Measurements from ENCODE around the gene FHIT. TPM values are rescaled to one million over a fixed set of nuclear protein-coding genes. Genes with fewer than 3 reads are reported as not detected.

FHIT gene
- total and polyA plus RNA-seq, 10 of the 15 experiments (the other 5 are each of a cell fraction or from before 2014, with no cell fraction given), result 4.2 to 14.9 (median 9.4) TPM

GRCh38 chr3:59994732-59995304 lies 1256.4 kb downstream of the FHIT start (continued):
- TF ChIP-seq ZNF622 (IDR thresholded peaks at IDR 0.05), result no peak
- TF ChIP-seq NFXL1 (IDR thresholded peaks at IDR 0.05; ENCODE audit: borderline replicate concordance), result no peak

GRCh38 chr3:59992578-59992977 lies 1258.7 kb downstream of the FHIT start:
- TF ChIP-seq POLR2AphosphoS5 (IDR thresholded peaks at IDR 0.05; ENCODE audit: low read length) (no peak), ETV6 (conservative IDR thresholded peaks at IDR 0.05 in 1 of 2, IDR thresholded peaks at IDR 0.05 in 1 of 2; ENCODE audit: borderline replicate concordance in 1 of 2, low read depth in 1 of 2) (no peak), MYB (IDR thresholded peaks at IDR 0.05; ENCODE audit: borderline replicate concordance, low read depth, low read length) (no peak), STAT1 (conservative IDR thresholded peaks at IDR 0.05) (no peak), CHD1 (IDR thresholded peaks at IDR 0.05; ENCODE audit: low read depth, low read length) (no peak), ZZZ3 (IDR thresholded peaks at IDR 0.05; ENCODE audit: control insufficient read depth, insufficient read length, low read depth) (no peak), SMAD1 (IDR thresholded peaks at IDR 0.05; ENCODE audit: low read depth, partially characterized antibody) (no peak), TCF12 (IDR thresholded peaks at IDR 0.05; ENCODE audit: low read depth, low read length) (no peak), SMC3 (IDR thresholded peaks at IDR 0.05; ENCODE audit: borderline replicate concordance, low read length) (no peak), MYC (IDR thresholded peaks at IDR 0.05; ENCODE audit: insufficient read depth, insufficient read length, insufficient replicate concordance, low read length, severe bottlenecking) (no peak), FOXM1 (IDR thresholded peaks at IDR 0.05; ENCODE audit: low read depth, low read length) (no peak), JUNB (IDR thresholded peaks at IDR 0.05) (no peak), PBX3 (IDR thresholded peaks at IDR 0.05; ENCODE audit: insufficient replicate concordance, low read depth, low read length) (no peak), SUPT20H (IDR thresholded peaks at IDR 0.05; ENCODE audit: borderline replicate concordance, control insufficient read depth, low read depth, low read length) (no peak), RAD51 (IDR thresholded peaks at IDR 0.05) (no peak), MTA3 (IDR thresholded peaks at IDR 0.05; ENCODE audit: borderline replicate concordance, low read length) (no peak), CREM (IDR thresholded peaks at IDR 0.05; ENCODE audit: low read depth) (no peak), POU2F2 (IDR thresholded peaks at IDR 0.05; ENCODE audit: borderline replicate concordance, low read depth, low read length) (no peak), RUNX3 (IDR thresholded peaks at IDR 0.05; ENCODE audit: low read length) (no peak)
- in situ Hi-C loops (cut with MboI) (no loop called here), intact Hi-C loops (cut with micrococcal nuclease; ENCODE audit: unreplicated experiment) (no loop called here)
- FAIRE-seq (no peak), ATAC-seq (no peak), DNase-seq (ENCODE audit: low read depth, low spot score) (no peak)
- ChIA-PET CTCF (no interaction called here), SMC1A (ENCODE audit: uncharacterized antibody, unreplicated experiment) (interaction anchor here (0.6 kb wide), 1 partner anchor 66 kb away, joined by 3 read pairs; no protein-coding TSS in a partner anchor), POLR2A (no interaction called here), RAD21 (ENCODE audit: unreplicated experiment) (no interaction called here)
- H4K20me1 ChIP-seq (ENCODE audit: control insufficient read depth, insufficient read depth), result no peaks in the 10 kb centered on the region
- H2AFZ ChIP-seq (ENCODE audit: control insufficient read depth, low read depth, low read length), result no peak overlapping the region
- 66% methylated on average over 4 of the region's 4 CpGs for WGBS (ENCODE audit: insufficient coverage, insufficient replicate concordance, low lambda C conversion rate, missing lambda C conversion rate)
- H3K9me3 ChIP-seq (replicated peaks; ENCODE audit: control insufficient read depth, insufficient read depth, low read length), result no peaks in the 10 kb centered on the region
- H3K36me3 ChIP-seq (ENCODE audit: control insufficient read depth in 2 of 2, insufficient read depth in 2 of 2, low read length in 1 of 2), result no peaks in the 10 kb centered on the region
- H3K79me2 ChIP-seq (ENCODE audit: control insufficient read depth, insufficient read depth, low read length), result no peaks in the 10 kb centered on the region
- H3K4me2 ChIP-seq (ENCODE audit: control insufficient read depth, insufficient read depth), result no peak overlapping the region
- no peak overlapping the region for H3K4me3 ChIP-seq
- H3K27me3 ChIP-seq (replicated peaks in 1 of 2; ENCODE audit: control insufficient read depth in 2 of 2, insufficient read depth in 2 of 2, low read length in 1 of 2), result no peaks in the 10 kb centered on the region
- no peak overlapping the region for H3K9ac ChIP-seq (ENCODE audit: control insufficient read depth, insufficient read depth, low read length)
- no peak overlapping the region for H3K27ac ChIP-seq (ENCODE audit: control insufficient read depth, insufficient read depth)
- H3K4me1 ChIP-seq (ENCODE audit: control insufficient read depth, insufficient read depth, low read length), result no peaks in the 10 kb centered on the region
- BruUV-seq (replicated peaks), result no TSS peak
